OCI-LY3 (cell line): ENCODE data around the gene CAMTA1.

Source experiments
- H2AFZ ChIP-seq: fragments of 200-600, 300-600 bp; shearing (Covaris generic); 2 replicates; pipeline ENCODE4 v1.6.0; 2014; ENCODE audit warnings: antibody characterized with exemption, low read depth, low read length
- H3K27ac ChIP-seq: fragments of 200-600, 300-600 bp; sonication (generic); 2 replicates; pipeline ENCODE4 v1.5.1; 2014; ENCODE audit warnings: mild to moderate bottlenecking, low read length, moderate library complexity, mixed read lengths
- H3K27me3 ChIP-seq: fragments of 200-600, 300-600 bp; sonication (generic); 2 replicates; pipeline ENCODE4 v1.6.1; 2014; ENCODE audit warnings: low read depth, low read length, mixed read lengths
- H3K36me3 ChIP-seq: fragments of 200-600, 300-600 bp; sonication (generic); replicated peaks from 2 replicates; pipeline ENCODE3; 2014; ENCODE audit warnings: low read depth, low read length, mixed read lengths
- H3K4me1 ChIP-seq: fragments of 300-600, 200-600 bp; sonication (generic); 2 replicates; pipeline ENCODE4 v1.6.1; 2014; ENCODE audit warnings: low read length, mixed read lengths
- H3K4me2 ChIP-seq: fragments of 200-600, 300-600 bp; sonication (generic); 2 replicates; pipeline ENCODE4 v1.6.1; 2014; ENCODE audit warnings: low read length, mixed read lengths
- H3K4me3 ChIP-seq: fragments of 300-600, 200-600 bp; sonication (generic); 2 replicates; pipeline ENCODE4 v1.5.1; 2014; ENCODE audit warnings: antibody characterized with exemption, mild to moderate bottlenecking, low read length, moderate library complexity
- H3K79me2 ChIP-seq: fragments of 300-600, 200-600 bp; shearing (Covaris generic); 2 replicates; pipeline ENCODE4 v1.6.1; 2014; ENCODE audit warnings: mild to moderate bottlenecking, low read length, mixed read lengths
- H3K9ac ChIP-seq: fragments of 300-600, 200-600 bp; shearing (Covaris generic); 2 replicates; pipeline ENCODE4 v1.6.0; 2014; ENCODE audit warnings: mild to moderate bottlenecking, low read length, moderate library complexity
- H3K9me3 ChIP-seq: fragments of 200-600, 300-600 bp; shearing (Covaris generic); 2 replicates; pipeline ENCODE4 v1.6.1; 2014; ENCODE audit warnings: low read length, mixed read lengths; ENCODE audit not compliant: insufficient read depth
- H4K20me1 ChIP-seq: fragments of 200-600, 300-600 bp; sonication (generic); 2 replicates; pipeline ENCODE4 v1.6.1; 2016; ENCODE audit warnings: low read length, mixed read lengths; ENCODE audit not compliant: insufficient read depth
- EZH2phosphoT487 ChIP-seq: fragments of 200-600 bp; shearing (Covaris generic); IDR thresholded peaks from 2 replicates; pipeline ENCODE4 v1.6.1; 2018; ENCODE audit warnings: antibody characterized with exemption, mixed run types, low read depth
- TF ChIP-seq, protein P1 (sequence below): fragments of 200-600, 300-600 bp; sonication (generic); IDR thresholded peaks from 2 replicates; pipeline ENCODE4 v1.5.1; 2014; ENCODE audit warnings: antibody characterized with exemption, low read length, low read depth

The CAMTA1 gene

DNA sequence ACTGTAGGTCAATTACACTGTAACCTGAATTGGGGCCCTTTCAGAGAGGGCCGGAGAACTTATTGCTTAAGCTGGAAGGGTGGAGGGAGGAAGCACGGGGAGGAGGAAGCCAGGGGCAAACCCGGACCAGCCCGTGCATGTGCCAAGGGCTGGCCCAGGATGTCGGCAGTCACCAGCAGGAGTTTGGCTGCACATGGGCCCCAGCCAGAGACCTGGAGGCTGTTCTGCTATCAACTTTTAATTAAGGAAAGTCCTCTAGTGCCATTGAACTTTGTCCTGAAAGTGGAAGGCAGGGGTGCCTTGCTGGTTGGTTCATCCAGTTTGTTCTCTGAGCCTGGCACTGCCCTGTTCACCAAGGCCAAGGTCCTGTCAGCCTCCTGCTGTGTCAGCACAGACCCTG, 785.1 kb downstream of the CAMTA1 start:
- Histone ChIP-seq H4K20me1 (no peaks in the 10 kb centered on the region), H3K4me3 (no peak overlapping the region), H3K27ac (no peak overlapping the region), H3K4me1 (no peaks in the 10 kb centered on the region), H3K9ac (no peak overlapping the region), H3K79me2 (no peaks in the 10 kb centered on the region), H3K36me3 (no peaks in the 10 kb centered on the region), H3K4me2 (no peak overlapping the region), H3K9me3 (no peaks in the 10 kb centered on the region), H2AFZ (no peak overlapping the region), H3K27me3 (no peaks in the 10 kb centered on the region)
- TF ChIP-seq EZH2phosphoT487: no peak
- TF ChIP-seq, protein P1, sequence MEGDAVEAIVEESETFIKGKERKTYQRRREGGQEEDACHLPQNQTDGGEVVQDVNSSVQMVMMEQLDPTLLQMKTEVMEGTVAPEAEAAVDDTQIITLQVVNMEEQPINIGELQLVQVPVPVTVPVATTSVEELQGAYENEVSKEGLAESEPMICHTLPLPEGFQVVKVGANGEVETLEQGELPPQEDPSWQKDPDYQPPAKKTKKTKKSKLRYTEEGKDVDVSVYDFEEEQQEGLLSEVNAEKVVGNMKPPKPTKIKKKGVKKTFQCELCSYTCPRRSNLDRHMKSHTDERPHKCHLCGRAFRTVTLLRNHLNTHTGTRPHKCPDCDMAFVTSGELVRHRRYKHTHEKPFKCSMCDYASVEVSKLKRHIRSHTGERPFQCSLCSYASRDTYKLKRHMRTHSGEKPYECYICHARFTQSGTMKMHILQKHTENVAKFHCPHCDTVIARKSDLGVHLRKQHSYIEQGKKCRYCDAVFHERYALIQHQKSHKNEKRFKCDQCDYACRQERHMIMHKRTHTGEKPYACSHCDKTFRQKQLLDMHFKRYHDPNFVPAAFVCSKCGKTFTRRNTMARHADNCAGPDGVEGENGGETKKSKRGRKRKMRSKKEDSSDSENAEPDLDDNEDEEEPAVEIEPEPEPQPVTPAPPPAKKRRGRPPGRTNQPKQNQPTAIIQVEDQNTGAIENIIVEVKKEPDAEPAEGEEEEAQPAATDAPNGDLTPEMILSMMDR: no peak

DNA sequence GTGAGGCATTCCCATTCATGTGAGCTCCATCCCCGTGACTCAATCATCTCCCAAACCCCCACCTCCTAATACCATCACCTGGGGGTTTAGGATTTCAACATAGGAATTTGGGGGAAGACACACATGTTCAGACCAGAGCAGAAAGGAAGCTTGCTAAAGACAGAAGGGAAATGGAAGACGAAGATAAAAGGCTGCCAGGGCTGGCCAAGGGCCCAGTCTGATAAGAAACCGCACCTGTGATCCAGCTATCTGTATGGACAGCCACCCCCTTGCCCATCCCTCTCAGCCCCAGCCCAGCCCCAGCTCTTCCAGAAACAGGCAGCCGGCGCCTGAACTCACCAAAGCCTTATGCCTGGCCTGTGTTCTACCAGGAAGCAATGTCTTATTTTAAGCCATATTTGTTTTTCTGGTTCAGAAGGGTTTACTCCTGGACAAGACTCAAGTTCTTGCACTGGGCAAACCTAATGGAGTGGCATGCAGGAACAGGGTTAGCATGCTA, 787.4 kb downstream of the CAMTA1 start:
- no peaks in the 10 kb centered on the region for H3K79me2 ChIP-seq
- TF ChIP-seq EZH2phosphoT487: no peak
- TF ChIP-seq, protein P1: no peak
- no peak overlapping the region for H3K4me3 ChIP-seq
- no peak overlapping the region for H3K9ac ChIP-seq
- H3K4me2 ChIP-seq: no peak overlapping the region
- no peak overlapping the region for H3K27ac ChIP-seq
- H4K20me1 ChIP-seq: no peaks in the 10 kb centered on the region
- H2AFZ ChIP-seq: no peak overlapping the region
- no peaks in the 10 kb centered on the region for H3K27me3 ChIP-seq
- H3K4me1 ChIP-seq: no peaks in the 10 kb centered on the region
- no peaks in the 10 kb centered on the region for H3K9me3 ChIP-seq
- H3K36me3 ChIP-seq: no peaks in the 10 kb centered on the region

DNA sequence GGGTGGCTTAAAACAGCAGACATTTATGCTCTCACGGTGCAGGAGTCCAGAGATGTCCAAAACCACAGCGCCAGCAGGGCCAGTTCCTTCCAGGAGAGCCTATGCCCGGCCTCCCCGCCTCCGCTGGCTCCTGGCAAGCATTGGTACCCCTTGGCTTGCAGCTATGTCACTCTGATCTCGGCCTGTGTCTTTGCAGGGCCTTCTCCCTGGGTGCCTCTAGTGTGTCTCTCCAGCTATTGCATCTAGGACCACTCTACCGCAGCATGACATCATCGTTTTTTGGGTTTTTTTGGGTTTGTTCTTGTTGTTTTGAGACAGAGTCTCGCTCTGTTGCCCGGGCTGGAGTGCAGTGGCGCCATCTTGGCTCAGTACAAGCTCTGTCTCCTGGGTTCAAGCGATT, 788.2 kb downstream of the CAMTA1 start:
- Histone ChIP-seq H3K27me3 (no peaks in the 10 kb centered on the region), H3K9ac (no peak overlapping the region), H4K20me1 (no peaks in the 10 kb centered on the region), H3K79me2 (no peaks in the 10 kb centered on the region), H2AFZ (no peak overlapping the region), H3K4me2 (no peak overlapping the region), H3K36me3 (no peaks in the 10 kb centered on the region), H3K4me1 (no peaks in the 10 kb centered on the region), H3K9me3 (no peaks in the 10 kb centered on the region), H3K4me3 (no peak overlapping the region), H3K27ac (no peak overlapping the region)
- TF ChIP-seq, protein P1: no peak
- no peak for TF ChIP-seq EZH2phosphoT487

DNA sequence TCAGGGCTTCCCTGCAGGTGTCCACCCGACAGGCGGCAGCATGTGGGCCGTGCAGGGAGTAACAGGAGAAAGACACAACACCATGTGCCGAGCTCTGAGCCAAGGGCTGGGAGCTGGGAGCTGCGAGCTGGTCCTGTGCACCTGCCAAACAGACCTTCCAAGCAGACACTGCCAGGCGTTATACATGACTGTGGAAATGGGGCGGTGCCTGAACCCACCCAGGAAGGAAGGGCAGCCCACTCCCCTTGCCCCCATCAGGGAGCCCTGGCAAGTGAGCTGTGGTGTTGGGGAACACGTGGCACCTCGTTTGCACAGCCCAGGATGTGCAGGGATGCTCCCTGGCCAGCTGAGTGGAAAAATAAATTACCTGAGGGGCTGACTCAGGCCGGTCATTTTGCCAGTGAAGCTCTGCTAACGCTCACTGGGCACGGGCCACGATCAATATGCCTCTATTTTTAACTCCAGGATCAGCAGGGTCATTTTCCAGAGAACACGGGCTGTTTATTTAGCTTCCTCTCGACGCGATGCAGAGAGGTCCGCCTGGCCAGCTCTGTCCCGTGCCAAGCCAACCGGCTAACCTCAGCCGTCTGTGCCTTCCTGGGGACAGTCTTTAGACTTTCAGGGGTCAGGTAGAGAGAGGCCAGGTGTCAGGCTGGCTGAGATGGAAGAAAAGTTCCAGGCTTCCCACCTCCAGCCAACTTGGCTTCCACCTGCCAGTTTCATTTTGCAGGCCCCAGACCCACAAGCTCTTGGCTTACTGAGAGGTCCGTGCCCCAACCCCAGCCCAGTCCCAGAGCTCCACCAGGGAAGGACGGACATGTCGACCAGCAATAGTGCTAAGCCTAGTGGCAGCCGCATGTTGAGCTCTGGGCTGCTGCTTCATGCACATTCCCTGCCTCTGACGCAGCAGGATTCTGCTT, 789.1 kb downstream of the CAMTA1 start:
- H3K9ac ChIP-seq: no peak overlapping the region
- no peak overlapping the region for H3K4me3 ChIP-seq
- no peak overlapping the region for H3K27ac ChIP-seq
- H3K9me3 ChIP-seq: no peaks in the 10 kb centered on the region
- no peaks in the 10 kb centered on the region for H3K36me3 ChIP-seq
- no peak overlapping the region for H2AFZ ChIP-seq
- H3K79me2 ChIP-seq: no peaks in the 10 kb centered on the region
- no peak for TF ChIP-seq EZH2phosphoT487
- TF ChIP-seq, protein P1: no peak
- no peaks in the 10 kb centered on the region for H3K4me1 ChIP-seq
- no peaks in the 10 kb centered on the region for H3K27me3 ChIP-seq
- no peak overlapping the region for H3K4me2 ChIP-seq
- H4K20me1 ChIP-seq: no peaks in the 10 kb centered on the region
